ENCODE results near the gene TSPAN5.

The TSPAN5 gene

DNA sequence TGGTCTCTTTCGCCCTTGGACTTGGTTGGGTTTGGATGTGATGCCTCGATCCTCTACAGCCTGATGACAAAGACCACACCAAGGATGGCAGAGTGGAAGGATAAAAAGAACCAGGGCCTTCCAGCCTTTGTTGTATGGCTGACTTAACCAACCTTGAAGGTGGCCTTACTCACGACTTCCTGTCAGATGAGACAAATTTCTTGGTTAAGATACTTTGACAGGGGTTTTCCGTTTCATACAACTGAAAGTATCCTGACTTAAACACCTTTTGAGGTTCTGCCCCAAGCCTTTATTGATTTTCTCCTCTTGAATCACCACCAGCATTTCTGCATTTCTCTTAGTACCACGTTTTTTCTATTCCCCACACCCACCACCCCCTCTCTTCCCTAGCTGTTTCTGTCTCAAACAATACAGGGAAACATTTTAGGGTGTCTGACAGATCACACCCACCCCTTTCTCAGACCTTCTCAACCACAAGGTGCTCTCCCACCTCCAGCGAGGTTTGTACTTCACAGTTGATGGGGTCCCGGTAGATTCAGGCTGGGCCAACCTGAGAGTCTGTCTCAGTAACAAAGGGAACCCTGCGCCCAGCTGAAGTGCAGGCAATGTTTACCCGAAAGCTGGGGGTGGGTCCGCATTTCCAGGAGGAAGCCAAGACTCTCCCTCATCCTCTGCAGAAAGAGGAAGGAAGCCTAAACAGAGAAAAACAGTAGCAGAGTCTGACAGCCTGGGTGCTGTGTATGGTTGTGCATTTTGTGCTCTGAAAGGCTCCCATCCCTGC is 5.0 kb upstream of the TSPAN5 start:
- DNase-seq = no peak
- TF ChIP-seq GATA1 (IDR thresholded peaks at IDR 0.05; ENCODE audit: low read depth, low read length) = no peak
- TF ChIP-seq POLR2A (IDR thresholded peaks at IDR 0.05; ENCODE audit: low read length) = no peak

- DNase-seq = peak; percentile 21 to 30
- no peak for TF ChIP-seq GATA1 (IDR thresholded peaks at IDR 0.05; ENCODE audit: low read depth, low read length)
- no peak for TF ChIP-seq POLR2A (IDR thresholded peaks at IDR 0.05; ENCODE audit: low read length)
Observed at GRCh38 chr4:98662626-98663225, 4.3 kb upstream of the TSPAN5 start.

- DNase-seq = no peak
- no peak for TF ChIP-seq GATA1 (IDR thresholded peaks at IDR 0.05; ENCODE audit: low read depth, low read length)
- no peak for TF ChIP-seq POLR2A (IDR thresholded peaks at IDR 0.05; ENCODE audit: low read length)
Observed at GRCh38 chr4:98662055-98662453, 3.6 kb upstream of the TSPAN5 start.

DNA sequence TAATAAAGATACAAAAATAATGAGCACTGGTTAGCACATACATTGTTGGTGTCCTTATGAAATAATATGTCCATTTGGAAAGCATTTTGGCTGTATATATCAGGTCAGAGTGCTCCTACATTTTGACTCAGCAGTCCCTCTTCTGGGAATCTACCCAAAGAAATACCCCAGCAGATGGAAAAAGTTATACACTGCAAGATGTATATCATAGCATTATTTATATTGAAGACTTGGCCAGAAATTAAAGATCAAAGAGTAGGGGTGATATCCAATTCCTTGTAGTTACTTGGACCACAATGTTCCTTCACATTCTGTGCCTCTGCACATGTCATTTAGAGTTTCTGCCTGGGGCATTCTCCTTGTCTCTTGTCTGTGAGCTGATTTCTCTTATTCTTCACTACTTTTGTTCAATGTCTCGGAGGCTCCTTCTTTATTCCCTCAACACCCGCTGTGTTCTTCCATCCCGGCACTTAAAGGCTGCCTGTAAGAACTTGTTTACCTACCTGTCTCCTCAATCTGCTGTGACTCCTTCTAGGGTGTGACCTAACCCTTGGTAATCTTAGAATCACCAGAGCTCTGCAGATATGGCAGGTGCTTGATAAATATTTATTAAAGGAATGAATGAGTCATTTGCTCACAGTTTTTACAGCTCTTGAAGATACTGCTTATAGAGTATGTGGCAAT is 3.1 kb upstream of the TSPAN5 start:
- no peak for TF ChIP-seq POLR2A (IDR thresholded peaks at IDR 0.05; ENCODE audit: low read length)
- no peak for TF ChIP-seq GATA1 (IDR thresholded peaks at IDR 0.05; ENCODE audit: low read depth, low read length)
- DNase-seq = peak; percentile 62 to 67

GRCh38 chr4:98659741-98660462 is 1.5 kb upstream of the TSPAN5 start:
- peak; percentile 46 to 66 for DNase-seq
- no peak for TF ChIP-seq GATA1 (IDR thresholded peaks at IDR 0.05; ENCODE audit: low read depth, low read length)
- no peak for TF ChIP-seq POLR2A (IDR thresholded peaks at IDR 0.05; ENCODE audit: low read length)

- no peak for TF ChIP-seq GATA1 (IDR thresholded peaks at IDR 0.05; ENCODE audit: low read depth, low read length)
- no peak for TF ChIP-seq POLR2A (IDR thresholded peaks at IDR 0.05; ENCODE audit: low read length)
- peak; percentile 27 to 62 for DNase-seq
Observed at GRCh38 chr4:98659106-98659592, 738 bp upstream of the TSPAN5 start.

- TF ChIP-seq GATA1 (IDR thresholded peaks at IDR 0.05; ENCODE audit: low read depth, low read length) (peak; percentile 33), POLR2A (IDR thresholded peaks at IDR 0.05; ENCODE audit: low read length) (no peak)
- peak; percentile 88 for DNase-seq
Observed at GRCh38 chr4:98657531-98658286, 702 bp downstream of the TSPAN5 start.

DNA sequence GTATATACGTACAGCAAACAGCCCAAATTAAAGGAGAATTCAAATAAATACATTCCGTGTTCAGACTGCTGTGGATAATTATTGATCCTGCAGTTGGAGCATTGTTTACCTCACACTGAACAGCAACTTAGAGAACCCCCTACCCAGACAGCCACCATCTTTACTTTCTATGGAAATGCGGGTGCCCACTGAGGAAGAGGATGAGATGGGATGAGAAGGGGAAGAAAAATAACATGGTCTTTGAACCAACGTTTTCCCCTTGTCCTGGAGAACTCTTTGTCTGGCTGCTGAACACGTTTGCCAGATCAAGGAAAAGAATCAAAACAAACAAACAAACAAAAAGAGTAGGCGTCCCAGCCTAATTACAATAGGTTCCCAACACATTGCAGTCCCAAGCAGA is 1.5 kb downstream of the TSPAN5 start:
- DNase-seq = no peak
- no peak for TF ChIP-seq GATA1 (IDR thresholded peaks at IDR 0.05; ENCODE audit: low read depth, low read length)
- TF ChIP-seq POLR2A (IDR thresholded peaks at IDR 0.05; ENCODE audit: low read length) = no peak

GRCh38 chr4:98656443-98656842 is 2.0 kb downstream of the TSPAN5 start:
- no peak for TF ChIP-seq GATA1 (IDR thresholded peaks at IDR 0.05; ENCODE audit: low read depth, low read length)
- no peak for TF ChIP-seq POLR2A (IDR thresholded peaks at IDR 0.05; ENCODE audit: low read length)
- no peak for DNase-seq

GRCh38 chr4:98653890-98654867 is 4.2 kb downstream of the TSPAN5 start:
- TF ChIP-seq GATA1 (IDR thresholded peaks at IDR 0.05; ENCODE audit: low read depth, low read length) (no peak), POLR2A (IDR thresholded peaks at IDR 0.05; ENCODE audit: low read length) (no peak)
- no peak for DNase-seq

- TF ChIP-seq GATA1 (IDR thresholded peaks at IDR 0.05; ENCODE audit: low read depth, low read length) (no peak), POLR2A (IDR thresholded peaks at IDR 0.05; ENCODE audit: low read length) (no peak)
- no peak for DNase-seq
Observed at GRCh38 chr4:98652996-98653395, 5.4 kb downstream of the TSPAN5 start.

- DNase-seq = no peak
- TF ChIP-seq GATA1 (IDR thresholded peaks at IDR 0.05; ENCODE audit: low read depth, low read length) (no peak), POLR2A (IDR thresholded peaks at IDR 0.05; ENCODE audit: low read length) (no peak)
Observed at GRCh38 chr4:98648602-98649001, 9.8 kb downstream of the TSPAN5 start.
